SK-N-SH (cell line): ENCODE data around the gene RAI1.

ENCODE experiments used
- TAF1 ChIP-seq: IDR thresholded peaks from 2 replicates; pipeline ENCODE4 v1.6.1; 2012; ENCODE audit warnings: low read depth, mild to moderate bottlenecking, low read length, moderate library complexity, borderline replicate concordance
- TF ChIP-seq, protein P1 (sequence below): fragments of 200-600 bp; sonication (generic); IDR thresholded peaks from 2 replicates; pipeline ENCODE4 v1.6.1; 2017; ENCODE audit warnings: antibody characterized with exemption, mild to moderate bottlenecking, moderate library complexity

DNA sequence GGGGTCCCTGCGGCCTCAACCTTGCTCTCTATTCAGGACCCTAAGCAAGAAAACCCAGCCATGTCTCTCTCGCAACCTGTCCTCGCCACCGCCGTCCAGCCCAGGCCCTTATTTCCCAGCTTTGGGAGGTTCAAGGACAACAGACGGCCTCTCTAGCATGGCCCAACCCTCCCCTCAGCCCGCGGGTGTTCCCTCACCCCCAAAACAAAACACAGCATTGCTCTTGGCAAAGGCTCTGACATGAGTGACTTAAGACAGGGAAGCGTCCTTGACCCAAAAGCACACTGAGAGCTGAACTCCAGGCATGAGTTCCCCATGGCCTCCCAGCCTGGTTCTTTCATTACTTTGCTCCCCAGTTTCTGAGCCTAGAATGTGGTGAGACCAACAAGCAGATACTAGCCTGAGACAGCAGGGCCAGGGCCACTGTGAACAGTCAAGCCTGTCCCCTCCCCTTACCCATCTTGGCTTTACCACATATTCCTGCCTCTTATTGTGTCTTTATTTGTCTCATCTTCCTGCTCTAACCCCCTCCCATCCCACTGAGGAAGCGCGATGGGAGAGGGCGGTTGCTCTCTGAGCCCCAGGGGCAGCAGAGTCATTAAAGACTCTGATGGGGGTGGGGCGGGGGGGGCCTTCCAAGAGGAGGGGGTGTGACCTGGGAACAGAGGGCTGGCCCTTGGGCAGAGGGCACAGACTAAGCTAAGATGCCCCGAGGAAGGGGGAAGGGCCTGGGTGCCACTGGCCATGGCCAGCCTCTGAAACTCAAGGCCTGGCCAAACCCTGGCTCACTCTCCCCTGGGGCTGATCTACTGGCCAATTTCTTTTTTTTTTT lies 143.7 kb downstream of the RAI1 start:
- TF ChIP-seq, protein P1, sequence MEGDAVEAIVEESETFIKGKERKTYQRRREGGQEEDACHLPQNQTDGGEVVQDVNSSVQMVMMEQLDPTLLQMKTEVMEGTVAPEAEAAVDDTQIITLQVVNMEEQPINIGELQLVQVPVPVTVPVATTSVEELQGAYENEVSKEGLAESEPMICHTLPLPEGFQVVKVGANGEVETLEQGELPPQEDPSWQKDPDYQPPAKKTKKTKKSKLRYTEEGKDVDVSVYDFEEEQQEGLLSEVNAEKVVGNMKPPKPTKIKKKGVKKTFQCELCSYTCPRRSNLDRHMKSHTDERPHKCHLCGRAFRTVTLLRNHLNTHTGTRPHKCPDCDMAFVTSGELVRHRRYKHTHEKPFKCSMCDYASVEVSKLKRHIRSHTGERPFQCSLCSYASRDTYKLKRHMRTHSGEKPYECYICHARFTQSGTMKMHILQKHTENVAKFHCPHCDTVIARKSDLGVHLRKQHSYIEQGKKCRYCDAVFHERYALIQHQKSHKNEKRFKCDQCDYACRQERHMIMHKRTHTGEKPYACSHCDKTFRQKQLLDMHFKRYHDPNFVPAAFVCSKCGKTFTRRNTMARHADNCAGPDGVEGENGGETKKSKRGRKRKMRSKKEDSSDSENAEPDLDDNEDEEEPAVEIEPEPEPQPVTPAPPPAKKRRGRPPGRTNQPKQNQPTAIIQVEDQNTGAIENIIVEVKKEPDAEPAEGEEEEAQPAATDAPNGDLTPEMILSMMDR, result no peak
- TF ChIP-seq TAF1, result no peak
